WTC11 (cell line): ENCODE measurements around the gene PTPN11.

Source experiments
- TF ChIP-seq, protein P1 (sequence below): sonication (generic); formaldehyde crosslinking; conservative IDR thresholded peaks from 2 replicates; pipeline ENCODE4 v1.8.1; 2023; ENCODE audit warnings: mild to moderate bottlenecking, low read depth, missing genetic modification reagents, moderate library complexity
- TF ChIP-seq, protein P2 (sequence below): sonication (generic); formaldehyde crosslinking; IDR thresholded peaks from 2 replicates; pipeline ENCODE4 v1.8.1; 2022; ENCODE audit warnings: missing genetic modification reagents, borderline replicate concordance

DNA sequence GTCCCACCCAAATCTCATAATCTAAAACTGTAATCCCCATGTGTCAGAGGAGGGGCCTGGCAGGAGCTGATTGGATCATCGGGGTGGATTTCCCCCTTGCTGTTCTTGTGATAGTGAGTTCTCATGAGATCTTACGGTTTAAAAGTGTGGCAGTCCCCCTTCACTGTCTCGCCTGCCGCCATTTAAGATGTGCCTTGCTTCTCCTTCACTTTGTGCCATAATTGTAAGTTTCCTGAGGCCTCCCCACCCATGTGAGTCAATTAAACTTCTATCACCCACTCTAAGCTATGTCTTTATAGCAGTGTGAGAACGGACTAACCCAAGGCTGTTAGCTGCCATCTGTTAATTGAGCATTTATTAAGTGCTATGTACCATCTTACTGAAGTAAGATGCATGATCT, 105.1 kb downstream of the PTPN11 start:
- TF ChIP-seq, protein P1, sequence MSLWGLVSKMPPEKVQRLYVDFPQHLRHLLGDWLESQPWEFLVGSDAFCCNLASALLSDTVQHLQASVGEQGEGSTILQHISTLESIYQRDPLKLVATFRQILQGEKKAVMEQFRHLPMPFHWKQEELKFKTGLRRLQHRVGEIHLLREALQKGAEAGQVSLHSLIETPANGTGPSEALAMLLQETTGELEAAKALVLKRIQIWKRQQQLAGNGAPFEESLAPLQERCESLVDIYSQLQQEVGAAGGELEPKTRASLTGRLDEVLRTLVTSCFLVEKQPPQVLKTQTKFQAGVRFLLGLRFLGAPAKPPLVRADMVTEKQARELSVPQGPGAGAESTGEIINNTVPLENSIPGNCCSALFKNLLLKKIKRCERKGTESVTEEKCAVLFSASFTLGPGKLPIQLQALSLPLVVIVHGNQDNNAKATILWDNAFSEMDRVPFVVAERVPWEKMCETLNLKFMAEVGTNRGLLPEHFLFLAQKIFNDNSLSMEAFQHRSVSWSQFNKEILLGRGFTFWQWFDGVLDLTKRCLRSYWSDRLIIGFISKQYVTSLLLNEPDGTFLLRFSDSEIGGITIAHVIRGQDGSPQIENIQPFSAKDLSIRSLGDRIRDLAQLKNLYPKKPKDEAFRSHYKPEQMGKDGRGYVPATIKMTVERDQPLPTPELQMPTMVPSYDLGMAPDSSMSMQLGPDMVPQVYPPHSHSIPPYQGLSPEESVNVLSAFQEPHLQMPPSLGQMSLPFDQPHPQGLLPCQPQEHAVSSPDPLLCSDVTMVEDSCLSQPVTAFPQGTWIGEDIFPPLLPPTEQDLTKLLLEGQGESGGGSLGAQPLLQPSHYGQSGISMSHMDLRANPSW (CRISPR knock-in tag): no peak
- TF ChIP-seq, protein P2, sequence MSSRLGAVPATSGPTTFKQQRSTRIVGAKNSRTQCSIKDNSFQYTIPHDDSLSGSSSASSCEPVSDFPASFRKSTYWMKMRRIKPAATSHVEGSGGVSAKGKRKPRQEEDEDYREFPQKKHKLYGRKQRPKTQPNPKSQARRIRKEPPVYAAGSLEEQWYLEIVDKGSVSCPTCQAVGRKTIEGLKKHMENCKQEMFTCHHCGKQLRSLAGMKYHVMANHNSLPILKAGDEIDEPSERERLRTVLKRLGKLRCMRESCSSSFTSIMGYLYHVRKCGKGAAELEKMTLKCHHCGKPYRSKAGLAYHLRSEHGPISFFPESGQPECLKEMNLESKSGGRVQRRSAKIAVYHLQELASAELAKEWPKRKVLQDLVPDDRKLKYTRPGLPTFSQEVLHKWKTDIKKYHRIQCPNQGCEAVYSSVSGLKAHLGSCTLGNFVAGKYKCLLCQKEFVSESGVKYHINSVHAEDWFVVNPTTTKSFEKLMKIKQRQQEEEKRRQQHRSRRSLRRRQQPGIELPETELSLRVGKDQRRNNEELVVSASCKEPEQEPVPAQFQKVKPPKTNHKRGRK (CRISPR knock-in tag): no peak
